HG02571 (cell line): ENCODE data around the gene SLC18B1.
"Not testable (repeated sequence)": the region's sequence is repeated elsewhere in the genome, so short reads cannot be mapped to it uniquely, and the experiment has no call there.

Experiments used
- ATAC-seq: cut with Tn5 transposase; IDR thresholded peaks from one replicate; pipeline ENCODE4 v1.9.1; 2021; ENCODE audit warnings: mild to moderate bottlenecking, moderate library complexity; ENCODE audit not compliant: unreplicated experiment

Gene SLC18B1

GRCh38 chr6:132800656-132801055 lies 2.2 kb upstream of the SLC18B1 start:
- no peak for ATAC-seq

DNA sequence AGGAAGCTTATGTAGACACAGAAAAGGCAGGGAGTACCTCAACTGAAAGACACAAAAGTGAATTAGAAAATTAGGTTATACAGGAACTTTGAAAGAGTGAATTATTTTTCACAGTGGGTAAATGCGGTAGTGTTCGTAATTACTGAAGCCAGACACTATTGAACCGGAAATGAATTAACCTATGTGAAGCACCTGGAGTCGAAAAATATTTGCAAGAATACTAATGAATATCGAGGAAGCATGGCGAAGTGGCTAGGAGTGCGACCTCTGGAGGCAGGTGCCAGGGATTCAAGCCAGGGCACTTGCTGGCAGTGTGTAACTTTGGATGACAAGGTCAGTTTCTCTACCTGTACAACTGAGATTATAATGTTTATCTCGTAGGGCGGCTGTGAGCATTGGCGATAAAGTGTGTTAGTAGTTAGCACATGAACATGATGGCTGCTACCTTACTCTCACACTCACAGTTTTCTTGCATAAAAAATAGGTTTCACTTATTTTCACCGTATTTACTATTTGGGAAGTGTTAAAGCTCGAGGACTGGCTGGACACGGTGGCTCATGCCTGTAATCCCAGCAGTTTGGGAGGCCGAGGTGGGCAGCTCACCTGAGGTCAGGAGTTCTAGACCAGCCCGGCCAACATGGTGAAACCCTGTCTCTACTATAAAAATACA lies 567 bp upstream of the SLC18B1 start:
- peak; percentile 80 for ATAC-seq

DNA sequence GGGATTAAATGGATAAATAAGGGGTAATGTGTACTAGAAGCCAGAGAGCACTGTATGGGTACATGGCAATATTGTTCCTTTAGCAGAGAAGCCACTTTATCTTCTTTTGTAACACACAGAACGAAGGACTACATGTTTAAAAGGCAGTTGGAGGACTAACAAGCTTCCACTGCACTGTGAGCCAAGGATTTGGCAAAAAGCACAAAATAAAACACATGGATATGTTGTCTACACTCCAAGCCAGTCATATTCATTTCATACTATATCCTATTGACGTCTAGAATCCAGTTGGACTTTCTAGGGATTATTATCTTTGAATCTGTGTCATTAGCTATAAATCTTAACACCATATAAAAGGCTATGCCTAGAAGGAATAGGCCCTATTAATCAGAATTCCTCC lies 3.0 kb downstream of the SLC18B1 start:
- no peak for ATAC-seq

DNA sequence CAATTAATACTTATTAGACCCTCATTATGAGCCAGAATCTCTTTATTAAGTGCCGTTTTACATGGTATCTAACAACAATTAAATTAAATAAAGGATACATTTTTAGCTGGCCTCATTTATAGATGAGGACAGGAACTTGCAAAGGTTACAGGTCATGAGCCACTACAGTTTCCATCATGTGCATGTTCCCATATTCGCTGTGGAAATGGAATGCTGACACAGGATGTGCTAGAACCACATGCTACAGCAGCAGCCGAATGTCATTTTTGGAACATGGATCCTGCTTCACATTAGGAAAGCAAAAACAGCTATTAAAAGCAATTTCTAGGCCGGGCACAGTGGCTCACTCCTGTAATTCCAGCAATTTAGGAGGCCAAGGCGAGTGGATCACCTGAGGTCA lies 5.9 kb downstream of the SLC18B1 start:
- no peak for ATAC-seq

GRCh38 chr6:132790450-132790849 lies 8.0 kb downstream of the SLC18B1 start:
- no peak for ATAC-seq

DNA sequence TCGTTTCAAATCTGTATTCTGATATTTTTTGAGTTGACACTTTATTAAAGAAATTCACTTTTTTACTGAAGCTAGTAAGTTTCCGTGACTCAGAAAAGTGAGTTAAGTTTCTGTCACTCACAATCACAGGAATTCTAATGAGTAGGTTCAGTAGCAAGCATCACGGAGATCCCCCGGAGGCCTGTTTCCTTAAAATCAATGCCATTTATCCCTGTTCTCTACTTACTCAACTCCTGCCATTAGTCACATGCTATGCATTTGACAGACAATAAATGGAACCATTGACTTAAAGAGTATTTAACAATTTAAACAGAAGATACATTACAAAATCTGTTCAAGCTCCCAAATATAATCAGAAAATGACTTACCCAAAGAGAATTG lies 9.1 kb downstream of the SLC18B1 start:
- no peak for ATAC-seq

GRCh38 chr6:132788658-132789395 lies 9.6 kb downstream of the SLC18B1 start:
- ATAC-seq: no peak

GRCh38 chr6:132785936-132786335 lies 12.5 kb downstream of the SLC18B1 start:
- no peak for ATAC-seq

GRCh38 chr6:132780770-132781371 lies 17.6 kb downstream of the SLC18B1 start:
- ATAC-seq: no peak

GRCh38 chr6:132777881-132778280 lies 20.6 kb downstream of the SLC18B1 start:
- not testable (repeated sequence) for ATAC-seq

GRCh38 chr6:132768051-132768517 lies 30.4 kb downstream of the SLC18B1 start:
- peak; percentile 61 for ATAC-seq

DNA sequence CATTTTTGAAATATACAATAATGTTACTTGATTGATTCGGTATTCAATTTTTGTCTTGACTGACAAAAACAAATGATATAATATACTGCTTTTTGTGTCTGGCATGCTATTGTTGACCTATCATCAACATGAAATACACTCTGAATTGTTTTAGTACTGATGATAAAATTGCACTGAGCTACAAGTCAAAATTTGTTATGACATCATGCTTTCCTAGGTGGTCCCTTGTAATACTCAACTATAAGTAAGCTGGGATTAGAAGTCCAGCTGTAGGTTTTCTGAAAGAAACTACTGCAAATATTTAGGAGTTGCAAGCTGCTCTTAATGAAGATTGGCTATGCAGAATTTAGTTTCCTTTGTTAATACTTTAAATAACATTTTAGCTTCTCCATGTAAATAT lies 32.9 kb downstream of the SLC18B1 start:
- no peak for ATAC-seq

- ATAC-seq: no peak
Measured at GRCh38 chr6:132764370-132764769, 34.1 kb downstream of the SLC18B1 start.

- peak; percentile 98 for ATAC-seq
Measured at GRCh38 chr6:132763269-132763668, 35.2 kb downstream of the SLC18B1 start.

GRCh38 chr6:132760256-132760655 lies 38.2 kb downstream of the SLC18B1 start:
- ATAC-seq: no peak

DNA sequence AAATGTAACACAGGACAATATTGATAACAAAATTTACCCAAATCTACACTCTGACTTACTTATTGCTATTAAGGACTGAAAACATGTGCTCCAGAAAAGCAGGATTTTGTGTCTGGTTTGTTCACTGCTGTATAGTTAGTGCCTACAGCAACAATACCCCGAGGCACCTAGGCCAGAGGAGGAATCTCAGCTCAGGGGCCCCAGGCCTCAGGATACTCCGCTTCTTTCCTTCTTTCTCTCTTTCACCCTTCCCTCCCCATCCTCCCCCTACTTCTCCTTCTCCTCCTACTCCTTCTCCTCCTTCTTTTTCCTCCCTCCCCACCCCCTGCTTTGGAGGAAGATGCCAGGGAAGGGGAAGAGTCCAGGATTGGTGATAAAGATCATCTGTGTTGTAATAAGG lies 39.7 kb downstream of the SLC18B1 start:
- no peak for ATAC-seq

DNA sequence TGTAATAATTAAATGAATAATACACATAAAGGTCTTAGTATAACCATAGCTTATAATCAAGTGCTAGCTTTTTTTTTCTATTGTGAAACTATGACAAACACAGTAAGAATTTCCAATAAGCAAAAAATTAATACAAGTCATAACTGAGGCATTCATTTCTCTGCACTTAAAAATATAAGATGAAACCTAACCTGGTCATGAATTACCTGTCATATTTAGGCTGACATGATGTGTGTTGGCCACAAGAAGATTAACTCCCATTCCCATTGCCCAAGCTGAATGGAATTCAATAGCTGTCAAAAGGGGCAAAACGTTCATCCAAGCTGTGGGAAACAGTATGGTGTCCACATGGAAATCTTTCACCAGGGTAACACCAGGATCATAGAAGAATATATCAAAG lies 46.2 kb downstream of the SLC18B1 start:
- ATAC-seq: no peak

GRCh38 chr6:132751828-132752227 lies 46.6 kb downstream of the SLC18B1 start:
- ATAC-seq: no peak

- ATAC-seq: no peak
Measured at GRCh38 chr6:132751306-132751705, 47.1 kb downstream of the SLC18B1 start.

- ATAC-seq: peak; percentile 89
Measured at GRCh38 chr6:132750455-132751248, 47.8 kb downstream of the SLC18B1 start.

- no peak for ATAC-seq
Measured at GRCh38 chr6:132749111-132749510, 49.3 kb downstream of the SLC18B1 start.
